COLO668 (cell line): ENCODE data around the gene PDE2A.

Experiments used
- DNase-seq: peaks from one replicate; lab custom pipeline; 2025; ENCODE audit not compliant: unreplicated experiment; lab: John Stamatoyannopoulos, UW

Gene PDE2A

GRCh38 chr11:72661486-72661885, 12.7 kb downstream of the PDE2A start:
- DNase-seq = no peak

- DNase-seq = no peak
These were observed 15.1 kb downstream of the PDE2A start for GRCh38 chr11:72658989-72659640.

GRCh38 chr11:72657411-72658100, 16.7 kb downstream of the PDE2A start:
- no peak for DNase-seq

- DNase-seq = no peak
These were observed 18.2 kb downstream of the PDE2A start for GRCh38 chr11:72655896-72656464.

GRCh38 chr11:72655014-72655413, 19.2 kb downstream of the PDE2A start:
- DNase-seq = no peak

- no peak for DNase-seq
These were observed 20.6 kb downstream of the PDE2A start for GRCh38 chr11:72653649-72654048.

- DNase-seq = peak; percentile 81
These were observed 21.2 kb downstream of the PDE2A start for GRCh38 chr11:72652873-72653630.

- no peak for DNase-seq
These were observed 22.1 kb downstream of the PDE2A start for GRCh38 chr11:72652133-72652532.

- no peak for DNase-seq
These were observed 24.8 kb downstream of the PDE2A start for GRCh38 chr11:72649215-72649976.

GRCh38 chr11:72648384-72649136, 25.7 kb downstream of the PDE2A start:
- no peak for DNase-seq

- no peak for DNase-seq
These were observed 26.3 kb downstream of the PDE2A start for GRCh38 chr11:72647882-72648281.

- no peak for DNase-seq
These were observed 27.8 kb downstream of the PDE2A start for GRCh38 chr11:72646472-72646871.

GRCh38 chr11:72646024-72646423, 28.2 kb downstream of the PDE2A start:
- DNase-seq = no peak

- DNase-seq = no peak
These were observed 30.7 kb downstream of the PDE2A start for GRCh38 chr11:72643547-72643946.

GRCh38 chr11:72642884-72643522, 31.2 kb downstream of the PDE2A start:
- peak; percentile 26 for DNase-seq

GRCh38 chr11:72642043-72642883, 32.0 kb downstream of the PDE2A start:
- no peak for DNase-seq

- no peak for DNase-seq
These were observed 32.6 kb downstream of the PDE2A start for GRCh38 chr11:72641522-72642042.

GRCh38 chr11:72639502-72640375, 34.5 kb downstream of the PDE2A start:
- no peak for DNase-seq
